HEK293 (cell line): ENCODE measurements around the gene MKKS.

Source experiments
- CTCF ChIA-PET: fragments of 350-600 bp; formaldehyde crosslinking; extraction: SDS; loops from one replicate; lab custom pipeline; 2021; ENCODE audit warnings: antibody characterized with exemption; lab: Yijun Ruan, JAX
- POLR2A ChIA-PET: fragments of 300-600 bp; formaldehyde crosslinking; extraction: SDS; loops from one replicate; lab custom pipeline; 2020; ENCODE audit warnings: antibody characterized with exemption, inconsistent platforms; lab: Yijun Ruan, JAX
- H3K27ac ChIP-seq: fragments of 200-500 bp; sonication (Bioruptor generic); 2 replicates; pipeline ENCODE4 v1.5.1; 2014; ENCODE audit warnings: low read depth, low read length, control low read depth, inconsistent platforms; ENCODE audit errors: extremely low read depth
- H3K36me3 ChIP-seq, 2 experiments: fragments of 200-500 bp in 1 of 2; sonication (Bioruptor generic) in 1 of 2; 1 replicate in 1 of 2; 2 replicates in 1 of 2; pipeline ENCODE4 v1.5.1; 2014 to 2017; ENCODE audit warnings: inconsistent platforms in 2 of 2, low read length in 2 of 2; ENCODE audit not compliant: control insufficient read depth in 2 of 2, insufficient read depth in 1 of 2
- H3K4me1 ChIP-seq: fragments of 200-500 bp; sonication (Bioruptor generic); 2 replicates; pipeline ENCODE4 v1.5.1; 2014; ENCODE audit warnings: mild to moderate bottlenecking, low read length, inconsistent platforms; ENCODE audit not compliant: control insufficient read depth, insufficient read depth
- H3K4me3 ChIP-seq: 2 replicates; pipeline ENCODE4 v1.5.1; 2011; ENCODE audit warnings: low read depth, mild to moderate bottlenecking, control low read depth, low read length, moderate library complexity
- H3K9me3 ChIP-seq: fragments of 200-500 bp; sonication (Bioruptor generic); 2 replicates; pipeline ENCODE4 v1.5.1; 2014; ENCODE audit warnings: low read depth, low read length, inconsistent platforms; ENCODE audit not compliant: control insufficient read depth, insufficient read depth
- ATF2 ChIP-seq: fragments of 450-650 bp; formaldehyde crosslinking; IDR thresholded peaks from 2 replicates; pipeline ENCODE4 v1.5.1; 2016; ENCODE audit warnings: missing biosample characterization, missing genetic modification characterization, low read depth
- CTCF ChIP-seq: fragments of 450-650 bp; formaldehyde crosslinking; IDR thresholded peaks from 2 replicates; pipeline ENCODE4 v1.5.1; 2016; ENCODE audit warnings: missing biosample characterization, missing genetic modification characterization
- HOXC10 ChIP-seq: sonication (generic); formaldehyde crosslinking; IDR thresholded peaks from 2 replicates; pipeline ENCODE4 v1.8.1; 2023; ENCODE audit warnings: mild to moderate bottlenecking, missing genetic modification reagents
- KLF10 ChIP-seq: fragments of 450-650 bp; IDR thresholded peaks from 2 replicates; pipeline ENCODE4 v1.5.1; 2018; ENCODE audit warnings: missing biosample characterization, mild to moderate bottlenecking, missing genetic modification characterization
- KLF9 ChIP-seq: fragments of 450-650 bp; formaldehyde crosslinking; IDR thresholded peaks from 2 replicates; pipeline ENCODE4 v1.5.1; 2016; ENCODE audit warnings: missing biosample characterization, missing genetic modification characterization, low read depth
- SCRT1 ChIP-seq: fragments of 450-650 bp; formaldehyde crosslinking; IDR thresholded peaks from 2 replicates; pipeline ENCODE4 v1.5.1; 2016; ENCODE audit warnings: missing biosample characterization, missing genetic modification characterization, borderline replicate concordance
- YY1 ChIP-seq: fragments of 450-650 bp; formaldehyde crosslinking; IDR thresholded peaks from 2 replicates; pipeline ENCODE4 v1.5.1; 2018; ENCODE audit warnings: missing biosample characterization, missing genetic modification characterization
- ZBTB6 ChIP-seq: fragments of 450-650 bp; formaldehyde crosslinking; IDR thresholded peaks from 2 replicates; pipeline ENCODE4 v1.5.1; 2017; ENCODE audit warnings: missing biosample characterization, missing genetic modification characterization
- ZFP37 ChIP-seq: fragments of 450-650 bp; formaldehyde crosslinking; IDR thresholded peaks from 2 replicates; pipeline ENCODE4 v1.5.1; 2016; ENCODE audit warnings: missing biosample characterization, missing genetic modification characterization
- ZFP41 ChIP-seq: fragments of 450-650 bp; formaldehyde crosslinking; IDR thresholded peaks from 2 replicates; pipeline ENCODE4 v1.5.1; 2016; ENCODE audit warnings: missing biosample characterization, missing genetic modification characterization, borderline replicate concordance
- ZNF10 ChIP-seq: fragments of 450-650 bp; formaldehyde crosslinking; IDR thresholded peaks from 2 replicates; pipeline ENCODE4 v1.5.1; 2017; ENCODE audit warnings: missing biosample characterization, missing genetic modification characterization
- ZNF140 ChIP-seq: fragments of 450-650 bp; formaldehyde crosslinking; IDR thresholded peaks from 2 replicates; pipeline ENCODE4 v1.5.1; 2016; ENCODE audit warnings: missing biosample characterization, missing genetic modification characterization
- ZNF146 ChIP-seq: fragments of 450-650 bp; formaldehyde crosslinking; IDR thresholded peaks from 2 replicates; pipeline ENCODE4 v1.5.1; 2016; ENCODE audit warnings: missing biosample characterization, missing genetic modification characterization
- ZNF16 ChIP-seq: fragments of 450-650 bp; formaldehyde crosslinking; IDR thresholded peaks from 2 replicates; pipeline ENCODE4 v1.5.1; 2016; ENCODE audit warnings: low read depth, missing biosample characterization, missing genetic modification characterization
- ZNF2 ChIP-seq: fragments of 450-650 bp; formaldehyde crosslinking; IDR thresholded peaks from 2 replicates; pipeline ENCODE4 v1.5.1; 2016; ENCODE audit warnings: missing biosample characterization, missing genetic modification characterization
- ZNF221 ChIP-seq: fragments of 450-650 bp; formaldehyde crosslinking; IDR thresholded peaks from 2 replicates; pipeline ENCODE4 v1.5.1; 2017; ENCODE audit warnings: missing biosample characterization, missing genetic modification characterization, borderline replicate concordance
- ZNF24 ChIP-seq: fragments of 450-650 bp; formaldehyde crosslinking; IDR thresholded peaks from 2 replicates; pipeline ENCODE4 v1.5.1; 2016; ENCODE audit warnings: missing biosample characterization, missing genetic modification characterization
- ZNF248 ChIP-seq: fragments of 450-650 bp; formaldehyde crosslinking; IDR thresholded peaks from 2 replicates; pipeline ENCODE4 v1.5.1; 2017; ENCODE audit warnings: missing biosample characterization, missing genetic modification characterization
- ZNF423 ChIP-seq: fragments of 450-650 bp; formaldehyde crosslinking; IDR thresholded peaks from 2 replicates; pipeline ENCODE4 v1.5.1; 2016; ENCODE audit warnings: missing biosample characterization, missing genetic modification characterization
- ZNF529 ChIP-seq: fragments of 450-650 bp; formaldehyde crosslinking; IDR thresholded peaks from 2 replicates; pipeline ENCODE4 v1.5.1; 2017; ENCODE audit warnings: missing genetic modification characterization, missing biosample characterization; ENCODE audit not compliant: insufficient replicate concordance
- ZNF549 ChIP-seq: fragments of 450-650 bp; IDR thresholded peaks from 2 replicates; pipeline ENCODE4 v1.5.1; 2018; ENCODE audit warnings: missing biosample characterization, missing genetic modification characterization, mild to moderate bottlenecking, inconsistent platforms, moderate library complexity
- ZNF555 ChIP-seq: fragments of 450-650 bp; formaldehyde crosslinking; conservative IDR thresholded peaks from 2 replicates; pipeline ENCODE4 v1.5.1; 2017; ENCODE audit warnings: missing biosample characterization, mild to moderate bottlenecking, missing genetic modification characterization, inconsistent platforms
- ZNF621 ChIP-seq: fragments of 450-650 bp; formaldehyde crosslinking; IDR thresholded peaks from 2 replicates; pipeline ENCODE4 v1.5.1; 2017; ENCODE audit warnings: missing biosample characterization, missing genetic modification characterization
- ZNF623 ChIP-seq: fragments of 450-650 bp; formaldehyde crosslinking; IDR thresholded peaks from 2 replicates; pipeline ENCODE4 v1.5.1; 2016; ENCODE audit warnings: missing biosample characterization, missing genetic modification characterization
- ZNF660 ChIP-seq: fragments of 450-650 bp; IDR thresholded peaks from 2 replicates; pipeline ENCODE4 v1.5.1; 2018; ENCODE audit warnings: missing biosample characterization, mild to moderate bottlenecking, missing genetic modification characterization
- ZNF701 ChIP-seq: fragments of 450-650 bp; formaldehyde crosslinking; IDR thresholded peaks from 2 replicates; pipeline ENCODE4 v1.5.1; 2016; ENCODE audit warnings: missing biosample characterization, missing genetic modification characterization
- ZNF707 ChIP-seq: fragments of 450-650 bp; formaldehyde crosslinking; IDR thresholded peaks from 2 replicates; pipeline ENCODE4 v1.5.1; 2016; ENCODE audit warnings: missing biosample characterization, missing genetic modification characterization
- TF ChIP-seq, protein P1 (sequence below): fragments of 450-650 bp; formaldehyde crosslinking; IDR thresholded peaks from 2 replicates; pipeline ENCODE4 v1.5.1; 2016; ENCODE audit warnings: missing biosample characterization, missing genetic modification characterization

MKKS gene

DNA sequence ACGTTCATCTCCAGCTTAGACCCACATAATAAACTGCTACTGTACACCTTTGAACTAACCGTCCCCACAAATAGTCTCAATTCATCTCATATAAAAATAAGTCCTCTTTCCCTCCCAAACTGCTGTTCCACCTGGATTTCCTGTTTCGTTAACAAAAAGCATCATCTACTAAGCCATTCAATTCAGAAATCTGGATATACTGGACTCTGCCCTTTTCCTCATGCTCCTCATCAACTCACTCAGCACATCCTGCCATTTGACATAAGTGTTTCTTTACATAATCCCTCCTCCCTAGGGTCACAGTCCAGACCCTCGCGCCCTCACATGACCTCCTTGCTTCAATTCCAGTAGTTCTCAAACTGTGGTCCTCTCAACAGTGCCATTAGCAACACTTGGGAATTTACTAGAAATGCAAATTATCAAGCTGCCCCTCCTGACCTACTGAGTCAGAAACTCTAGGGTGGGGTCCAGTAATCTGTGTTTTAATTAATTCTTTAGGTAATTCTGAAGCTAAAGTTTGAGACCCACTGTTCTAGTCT lies 4.5 kb downstream of the MKKS start:
- ChIA-PET POLR2A (no interaction called here), CTCF (interaction anchor here (0.6 to 5.5 kb wide), 4 partner anchors 128 to 461 kb away, joined by 3 to 58 read pairs (median 4); no protein-coding TSS in a partner anchor)
- no peak overlapping the region for H3K27ac ChIP-seq
- TF ChIP-seq ZNF2 (tag by site-specific recombination): no peak
- no peak for TF ChIP-seq SCRT1 (tag by site-specific recombination)
- TF ChIP-seq ZNF423: no peak
- no peak for TF ChIP-seq ZNF701 (tag by site-specific recombination)
- TF ChIP-seq ZNF146 (tag by site-specific recombination): no peak
- TF ChIP-seq, protein P1, sequence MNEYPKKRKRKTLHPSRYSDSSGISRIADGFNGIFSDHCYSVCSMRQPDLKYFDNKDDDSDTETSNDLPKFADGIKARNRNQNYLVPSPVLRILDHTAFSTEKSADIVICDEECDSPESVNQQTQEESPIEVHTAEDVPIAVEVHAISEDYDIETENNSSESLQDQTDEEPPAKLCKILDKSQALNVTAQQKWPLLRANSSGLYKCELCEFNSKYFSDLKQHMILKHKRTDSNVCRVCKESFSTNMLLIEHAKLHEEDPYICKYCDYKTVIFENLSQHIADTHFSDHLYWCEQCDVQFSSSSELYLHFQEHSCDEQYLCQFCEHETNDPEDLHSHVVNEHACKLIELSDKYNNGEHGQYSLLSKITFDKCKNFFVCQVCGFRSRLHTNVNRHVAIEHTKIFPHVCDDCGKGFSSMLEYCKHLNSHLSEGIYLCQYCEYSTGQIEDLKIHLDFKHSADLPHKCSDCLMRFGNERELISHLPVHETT (tag by site-specific recombination): no peak
- no peak for TF ChIP-seq ZFP37 (tag by site-specific recombination)
- TF ChIP-seq KLF10 (tag by site-specific recombination): no peak
- TF ChIP-seq ZNF623 (tag by site-specific recombination): no peak
- TF ChIP-seq ZNF10 (tag by site-specific recombination): no peak
- no peak overlapping the region for H3K4me3 ChIP-seq
- no peaks in the 10 kb centered on the region for H3K9me3 ChIP-seq
- H3K4me1 ChIP-seq: no peaks in the 10 kb centered on the region
- peaks cover 5 to 6% of the 10 kb centered on the region in 2 experiments; a peak in 2 of 3 replicates for H3K36me3 ChIP-seq

- Histone ChIP-seq H3K9me3 (no peaks in the 10 kb centered on the region), H3K27ac (no peak overlapping the region), H3K4me1 (no peaks in the 10 kb centered on the region)
- ChIA-PET POLR2A (no interaction called here), CTCF (interaction anchor here (0.6 to 5.5 kb wide), 10 partner anchors 8 to 1115 kb away, joined by 3 to 58 read pairs (median 4); partner anchors contain the start of gene SLX4IP)
- TF ChIP-seq ZNF248 (tag by site-specific recombination) (no peak), KLF9 (tag by site-specific recombination) (no peak), ZNF24 (tag by site-specific recombination) (no peak), ZNF660 (no peak), ZNF555 (no peak), ZNF549 (no peak), ZFP41 (no peak), ZNF707 (tag by site-specific recombination) (no peak), ZNF621 (tag by site-specific recombination) (no peak), ZBTB6 (no peak), CTCF (tag by site-specific recombination) (no peak), ZNF529 (tag by site-specific recombination) (no peak), ATF2 (tag by site-specific recombination) (no peak), ZNF140 (tag by site-specific recombination) (no peak), ZNF221 (no peak), HOXC10 (CRISPR knock-in tag) (no peak), YY1 (tag by site-specific recombination) (no peak), ZNF16 (tag by site-specific recombination) (no peak)
- TF ChIP-seq, all 188 proteins: peak for 0
- peaks cover 5 to 6% of the 10 kb centered on the region in 2 experiments; a peak in 2 of 3 replicates for H3K36me3 ChIP-seq
- no peak overlapping the region for H3K4me3 ChIP-seq
Measured at GRCh38 chr20:10428008-10428407, 6.0 kb downstream of the MKKS start.
